GM19025 (cell line): ENCODE data around the gene EFCAB6.

Experiments used
- ATAC-seq: cut with Tn5 transposase; IDR thresholded peaks from one replicate; pipeline ENCODE4 v1.9.1; 2021; ENCODE audit warnings: mild to moderate bottlenecking, low read depth, moderate library complexity; ENCODE audit not compliant: unreplicated experiment

EFCAB6 gene

GRCh38 chr22:43643387-43643786 is 168.7 kb downstream of the EFCAB6 start:
- no peak for ATAC-seq

- no peak for ATAC-seq
Observed at GRCh38 chr22:43642319-43643206, 169.5 kb downstream of the EFCAB6 start.

DNA sequence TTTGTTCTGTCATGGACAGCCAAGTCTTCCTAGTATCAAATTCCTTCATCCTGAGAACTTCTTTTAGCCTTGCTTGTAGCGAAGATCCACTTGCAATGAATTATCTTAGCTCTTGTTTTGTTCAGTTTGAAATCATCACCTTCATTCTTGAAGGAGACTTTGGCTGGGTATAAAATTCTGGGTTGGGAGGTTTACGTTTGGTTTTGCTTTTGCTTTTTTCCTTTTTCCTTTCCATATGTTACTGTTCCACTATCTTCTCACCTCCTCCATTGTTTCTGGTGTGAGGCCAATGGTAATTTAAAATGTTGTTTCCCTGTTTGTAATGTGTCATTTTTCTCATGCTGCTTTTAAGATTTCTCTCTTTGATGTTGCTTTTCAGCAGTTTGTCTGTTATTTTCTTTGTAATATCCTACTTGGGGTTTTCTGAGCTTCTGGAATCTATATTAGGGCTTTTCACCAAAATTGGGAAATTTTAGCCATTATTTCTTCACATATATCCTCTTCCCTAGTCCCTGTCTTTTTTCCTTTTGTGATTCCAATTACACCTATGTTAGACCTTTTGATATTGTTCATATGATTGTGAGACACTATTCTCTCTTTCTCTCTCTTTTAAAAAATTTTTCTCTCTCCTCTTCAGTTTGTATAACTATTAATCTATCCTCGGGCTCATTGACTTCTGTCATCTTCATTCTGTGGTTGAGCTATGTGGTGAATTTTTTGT is 172.7 kb downstream of the EFCAB6 start:
- ATAC-seq = no peak

GRCh38 chr22:43637275-43638260 is 174.5 kb downstream of the EFCAB6 start:
- ATAC-seq = no peak

- ATAC-seq = no peak
Observed at GRCh38 chr22:43636086-43636485, 176.0 kb downstream of the EFCAB6 start.

DNA sequence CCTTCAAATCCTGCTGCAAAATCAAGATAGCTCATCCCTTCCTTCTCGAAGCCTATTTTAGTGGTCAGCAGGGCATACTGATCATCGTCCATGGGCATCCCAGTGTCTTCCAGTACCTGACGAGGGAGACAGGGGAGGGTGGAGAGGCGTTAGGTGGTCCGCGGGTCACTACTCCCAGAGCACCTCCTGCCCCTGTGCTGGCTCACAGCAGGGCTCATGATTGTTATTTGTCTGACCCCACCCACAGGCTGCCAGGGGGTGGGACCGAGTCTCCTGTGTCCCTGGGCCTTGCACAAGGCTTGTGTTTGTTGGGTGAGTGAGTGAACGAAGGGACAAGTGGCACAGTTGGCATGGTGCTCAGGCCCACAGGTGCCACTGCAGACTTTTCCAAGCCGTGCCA is 177.0 kb downstream of the EFCAB6 start:
- no peak for ATAC-seq

DNA sequence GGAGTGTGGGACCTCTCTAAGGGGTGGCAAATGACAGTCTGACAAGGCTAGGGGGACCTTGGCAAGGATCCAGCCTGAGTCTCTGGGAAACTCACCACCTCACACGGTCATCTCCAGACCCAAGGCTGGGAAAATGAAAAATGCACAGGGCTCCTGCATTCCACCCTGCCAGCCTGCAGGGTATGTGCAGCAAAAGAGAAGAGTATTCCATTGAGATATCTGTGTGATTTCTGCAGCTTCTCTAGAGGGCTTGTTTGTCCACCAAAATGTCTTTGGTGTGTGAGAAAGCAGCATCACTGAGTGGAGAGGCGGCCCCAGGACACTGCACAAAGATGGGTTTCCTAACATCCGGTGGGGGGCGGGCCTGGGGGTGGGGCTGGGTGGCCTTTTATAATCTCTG is 177.8 kb downstream of the EFCAB6 start:
- ATAC-seq = no peak

DNA sequence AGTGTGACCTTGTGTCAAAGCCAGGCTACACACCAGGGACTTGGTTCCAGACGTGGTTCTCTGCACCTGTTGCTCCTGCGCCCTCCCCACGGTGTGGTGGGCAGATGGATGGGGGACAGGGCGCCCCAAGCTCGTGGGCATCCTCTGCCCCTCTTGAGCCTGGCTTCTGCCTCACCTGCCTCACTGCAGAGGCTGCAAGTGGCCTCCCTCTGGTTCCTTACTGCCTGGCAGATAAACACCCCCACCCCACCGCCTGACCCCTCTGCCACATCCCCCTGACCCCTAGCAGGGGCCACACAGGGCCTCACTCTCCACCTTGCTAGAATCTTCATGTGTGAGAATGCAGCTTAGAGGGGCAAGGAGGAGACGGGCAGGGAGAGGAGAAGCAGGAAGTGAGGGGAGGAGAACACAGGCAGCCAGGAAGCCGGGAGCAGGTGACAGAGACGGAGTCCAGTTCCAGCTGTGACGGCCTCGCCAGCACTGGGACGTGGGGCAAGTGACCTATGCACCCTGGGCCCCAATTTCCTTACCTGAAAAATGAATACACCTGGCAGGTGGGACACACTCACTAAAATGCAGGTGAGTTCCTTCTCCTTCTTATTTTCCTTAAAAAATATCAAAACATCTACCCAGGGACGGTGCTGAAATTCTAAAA is 178.3 kb downstream of the EFCAB6 start:
- no peak for ATAC-seq

GRCh38 chr22:43631846-43632245 is 180.3 kb downstream of the EFCAB6 start:
- no peak for ATAC-seq

GRCh38 chr22:43631201-43631600 is 180.9 kb downstream of the EFCAB6 start:
- no peak for ATAC-seq

DNA sequence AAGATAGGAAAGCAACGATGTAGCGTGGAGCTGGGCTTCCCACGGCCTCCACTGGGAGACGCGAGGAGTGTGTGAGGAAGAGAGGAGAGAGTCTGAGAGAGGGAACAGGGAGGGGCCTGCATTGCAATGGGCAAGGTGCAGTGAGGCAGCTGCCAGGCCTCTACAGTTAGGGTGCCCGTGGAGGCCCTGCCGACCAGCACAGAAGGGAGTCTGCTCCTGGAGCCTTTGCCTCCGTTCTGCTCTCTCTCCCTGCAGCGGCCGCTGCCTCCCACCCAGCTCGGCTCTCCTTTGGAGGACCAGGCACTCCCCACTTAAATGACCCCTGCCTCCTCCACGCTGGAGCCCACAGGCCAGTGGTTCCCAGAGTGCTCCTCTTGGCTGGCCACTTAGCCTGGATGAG is 181.7 kb downstream of the EFCAB6 start:
- ATAC-seq = no peak

- no peak for ATAC-seq
Observed at GRCh38 chr22:43628250-43628649, 183.9 kb downstream of the EFCAB6 start.

DNA sequence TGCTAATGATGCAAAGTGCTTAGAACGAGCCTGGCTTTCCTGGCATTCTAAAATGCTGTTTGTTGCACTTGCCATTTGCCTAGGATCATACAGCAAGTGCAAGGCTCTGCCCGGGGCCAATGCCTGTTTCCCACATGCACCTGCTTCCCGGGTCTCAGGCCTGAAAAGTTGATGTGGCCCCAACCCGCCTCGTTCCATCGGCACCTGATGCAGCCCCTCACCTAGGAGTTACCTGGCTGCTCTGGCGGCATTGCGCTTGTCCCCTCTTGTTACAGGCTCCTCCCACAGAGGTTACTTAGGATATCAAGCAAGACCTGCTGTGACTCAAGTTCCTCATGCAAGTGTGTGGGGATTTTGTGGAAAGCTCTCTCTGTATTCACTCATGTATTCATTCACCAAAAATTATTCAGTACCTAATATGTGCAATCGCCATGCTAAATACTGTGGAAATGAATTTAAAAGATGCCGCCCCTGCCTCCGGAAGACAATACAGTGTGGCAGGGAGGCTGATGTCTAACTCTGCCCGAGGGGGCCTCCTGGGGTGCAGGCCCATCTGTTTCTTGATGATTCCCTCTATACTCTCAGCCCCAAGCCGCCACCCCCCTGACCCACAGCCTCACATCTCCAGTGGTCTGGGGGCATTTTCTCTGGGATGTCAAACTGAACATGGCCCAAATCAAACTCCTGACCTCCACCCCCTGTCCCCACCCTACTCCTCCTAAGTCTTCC is 184.5 kb downstream of the EFCAB6 start:
- ATAC-seq = no peak

DNA sequence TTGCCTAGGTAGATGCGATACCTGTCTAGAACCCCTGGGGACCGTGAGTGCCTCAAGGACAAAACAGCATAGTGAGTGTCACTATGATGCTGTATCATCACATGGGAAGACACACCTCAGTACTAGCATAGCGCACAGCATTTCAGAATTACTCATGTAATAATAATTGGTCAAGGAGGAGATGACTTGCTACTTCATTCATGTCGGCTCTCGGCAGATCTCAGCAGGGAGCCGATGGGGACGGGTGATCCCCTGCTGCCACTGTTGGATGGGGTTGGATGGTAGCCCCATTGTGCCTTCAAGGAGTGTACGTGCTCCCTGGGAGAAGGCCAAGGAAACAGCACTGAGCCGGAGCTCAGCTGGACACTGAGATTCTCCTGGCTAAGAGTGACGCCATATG is 186.9 kb downstream of the EFCAB6 start:
- no peak for ATAC-seq

GRCh38 chr22:43624144-43624998 is 187.7 kb downstream of the EFCAB6 start:
- ATAC-seq = no peak

DNA sequence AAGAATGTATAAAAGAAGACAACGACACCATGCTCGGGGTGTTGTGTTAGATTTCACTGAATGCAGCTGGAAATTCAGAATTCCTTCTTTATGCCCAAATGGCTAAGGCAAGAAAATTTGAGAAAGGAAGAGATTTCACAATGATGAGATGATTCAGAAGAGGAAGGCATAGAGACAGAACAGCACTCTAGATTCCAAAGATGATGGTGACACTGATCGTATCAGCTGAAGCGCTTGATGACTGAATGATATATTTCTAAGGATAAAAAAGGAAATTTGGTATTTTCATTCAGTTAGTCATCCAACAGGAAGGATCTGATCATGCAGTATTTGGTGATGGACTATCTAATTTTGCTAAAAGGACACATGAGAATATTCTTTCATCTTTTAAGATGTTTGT is 189.2 kb downstream of the EFCAB6 start:
- ATAC-seq = no peak

DNA sequence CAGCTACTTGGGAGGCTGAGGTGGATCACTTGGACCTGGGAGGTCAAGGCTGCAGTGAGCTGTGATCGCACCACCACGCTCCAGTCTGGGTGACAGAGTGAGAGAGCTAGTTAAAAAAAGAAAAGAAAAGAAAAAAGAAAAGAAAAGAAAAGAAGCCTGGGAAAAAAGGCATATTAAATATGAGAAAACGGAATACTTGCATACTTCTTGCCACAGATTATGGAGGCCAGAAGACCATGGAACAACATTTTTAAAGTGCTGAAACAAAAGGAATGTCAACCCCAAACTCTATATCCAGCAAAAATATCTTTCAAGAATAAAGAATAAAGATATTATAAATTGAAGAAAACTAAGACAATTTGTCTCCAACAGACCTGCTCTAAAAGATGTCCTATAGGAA is 191.9 kb downstream of the EFCAB6 start:
- no peak for ATAC-seq

- no peak for ATAC-seq
Observed at GRCh38 chr22:43618517-43618916, 193.6 kb downstream of the EFCAB6 start.

- ATAC-seq = no peak
Observed at GRCh38 chr22:43616645-43617044, 195.5 kb downstream of the EFCAB6 start.
